GM10266 (cell line): ENCODE data around the gene PLAAT1.

ENCODE experiments used
- DNase-seq: peaks from one replicate; pipeline ENCODE4 v3.0.0; 2012; ENCODE audit errors: extremely low spot score
- CTCF ChIP-seq: IDR thresholded peaks from 2 replicates; pipeline ENCODE4 v1.5.1; 2012; ENCODE audit warnings: mild to moderate bottlenecking, low read depth; ENCODE audit not compliant: control insufficient read depth, insufficient read depth; ENCODE audit errors: missing control alignments

The PLAAT1 gene

GRCh38 chr3:193231201-193231600, 9.8 kb upstream of the PLAAT1 start:
- DNase-seq: no peak
- no peak for TF ChIP-seq CTCF

- DNase-seq: no peak
- no peak for TF ChIP-seq CTCF
These were observed 4.4 kb upstream of the PLAAT1 start for GRCh38 chr3:193236599-193236998.

GRCh38 chr3:193237030-193237429, 4.0 kb upstream of the PLAAT1 start:
- TF ChIP-seq CTCF: no peak
- DNase-seq: no peak

GRCh38 chr3:193240436-193240849, 579 bp upstream of the PLAAT1 start:
- no peak for DNase-seq
- TF ChIP-seq CTCF: no peak

- no peak for TF ChIP-seq CTCF
- no peak for DNase-seq
These were observed 694 bp downstream of the PLAAT1 start for GRCh38 chr3:193241716-193242115.

GRCh38 chr3:193243571-193243970, 2.5 kb downstream of the PLAAT1 start:
- no peak for DNase-seq
- TF ChIP-seq CTCF: no peak

- no peak for DNase-seq
These were observed 7.9 kb downstream of the PLAAT1 start for GRCh38 chr3:193248848-193249468.

More at GRCh38 chr3:193248848-193249468, 7.9 kb downstream of the PLAAT1 start:
- no peak for TF ChIP-seq CTCF
